ENCODE measurements around the gene TYW5. TPM values are rescaled to one million over a fixed set of nuclear protein-coding genes. Genes with fewer than 3 reads are reported as not detected.

Gene TYW5
- total RNA-seq, 4 donors from 2014 or later: 4.9 to 27.1 (median 11.4) TPM

- Histone ChIP-seq H3K36me3 (peaks cover 0 to 34% (median 12%) of the 10 kb centered on the region in 4 donors), H3K4me1 (peaks cover 0 to 3% (median 0%) of the 10 kb centered on the region in 4 donors), H3K27me3 (no peaks in the 10 kb centered on the region), H3K9me3 (no peaks in the 10 kb centered on the region), H3K4me3 (no peak overlapping the region), H3K27ac (no peak overlapping the region)
- no peak for TF ChIP-seq CTCF (IDR thresholded peaks at IDR 0.05)
- TF ChIP-seq EP300 (IDR thresholded peaks at IDR 0.05; ENCODE audit: low read depth): no peak
- no peak for TF ChIP-seq POLR2AphosphoS5 (IDR thresholded peaks at IDR 0.05)
- no peak for TF ChIP-seq POLR2A (IDR thresholded peaks at IDR 0.05)
- WGBS, 2 donors (ENCODE audit: low coverage in 1 of 2): 40 to 75% methylated on average over 2 of the region's 2 CpGs
- no peak for DNase-seq
- in situ Hi-C loops (cut with MboI; ENCODE audit: low pct_ligation_motif_present in 1 of 4, low pct_unique_long_range_greater_than_20kb in 1 of 4, low sequenced_read_pairs in 3 of 4) (no loop called here), intact Hi-C loops (cut with DNase I; ENCODE audit: low total_unique reads) (no loop called here)
Measured at GRCh38 chr2:199936554-199936953, 18.7 kb downstream of the TYW5 start.

GRCh38 chr2:199933466-199933865 lies 21.8 kb downstream of the TYW5 start:
- H3K9me3 ChIP-seq: no peaks in the 10 kb centered on the region
- in situ Hi-C loops (cut with MboI; ENCODE audit: low pct_ligation_motif_present in 1 of 4, low pct_unique_long_range_greater_than_20kb in 1 of 4, low sequenced_read_pairs in 3 of 4) (no loop called here), intact Hi-C loops (cut with DNase I; ENCODE audit: low total_unique reads) (no loop called here)
- no peak overlapping the region for H3K27ac ChIP-seq
- H3K27me3 ChIP-seq: no peaks in the 10 kb centered on the region
- H3K36me3 ChIP-seq: peaks cover 0 to 40% (median 8%) of the 10 kb centered on the region in 4 donors
- H3K4me3 ChIP-seq: no peak overlapping the region
- H3K4me1 ChIP-seq: no peaks in the 10 kb centered on the region
- TF ChIP-seq POLR2A (IDR thresholded peaks at IDR 0.05) (no peak), EP300 (IDR thresholded peaks at IDR 0.05; ENCODE audit: low read depth) (no peak), CTCF (IDR thresholded peaks at IDR 0.05) (no peak), POLR2AphosphoS5 (IDR thresholded peaks at IDR 0.05) (no peak)
- WGBS, 2 donors (ENCODE audit: low coverage in 1 of 2): 56 to 62% methylated on average over 3 of the region's 3 CpGs
- no peak for DNase-seq

- no peaks in the 10 kb centered on the region for H3K9me3 ChIP-seq
- WGBS, 2 donors (ENCODE audit: low coverage in 1 of 2): 71 to 91% methylated on average over 1 to 4 of the region's 4 CpGs
- no peak overlapping the region for H3K27ac ChIP-seq
- DNase-seq: no peak
- H3K36me3 ChIP-seq: peaks cover 0 to 38% (median 7%) of the 10 kb centered on the region in 4 donors
- TF ChIP-seq POLR2A (IDR thresholded peaks at IDR 0.05): no peak
- no peaks in the 10 kb centered on the region for H3K4me1 ChIP-seq
- in situ Hi-C loops (cut with MboI; ENCODE audit: low pct_ligation_motif_present in 1 of 4, low pct_unique_long_range_greater_than_20kb in 1 of 4, low sequenced_read_pairs in 3 of 4) (no loop called here), intact Hi-C loops (cut with DNase I; ENCODE audit: low total_unique reads) (no loop called here)
- H3K4me3 ChIP-seq: no peak overlapping the region
- no peaks in the 10 kb centered on the region for H3K27me3 ChIP-seq
Measured at GRCh38 chr2:199932312-199932855, 22.9 kb downstream of the TYW5 start.

GRCh38 chr2:199929262-199929661 lies 26.0 kb downstream of the TYW5 start:
- 73 to 76% methylated on average over 2 of the region's 2 CpGs for WGBS, 2 donors (ENCODE audit: low coverage in 1 of 2)
- in situ Hi-C loops (cut with MboI; ENCODE audit: low pct_ligation_motif_present in 1 of 4, low pct_unique_long_range_greater_than_20kb in 1 of 4, low sequenced_read_pairs in 3 of 4): no loop called here
- Histone ChIP-seq H3K27me3 (no peaks in the 10 kb centered on the region), H3K4me1 (no peaks in the 10 kb centered on the region), H3K9me3 (no peaks in the 10 kb centered on the region), H3K36me3 (peaks cover 0 to 35% (median 7%) of the 10 kb centered on the region in 4 donors), H3K27ac (no peak overlapping the region), H3K4me3 (no peak overlapping the region)
- intact Hi-C loops (cut with DNase I; ENCODE audit: low total_unique reads): no loop called here
- TF ChIP-seq EP300 (IDR thresholded peaks at IDR 0.05; ENCODE audit: low read depth) (no peak), POLR2AphosphoS5 (IDR thresholded peaks at IDR 0.05) (no peak), POLR2A (IDR thresholded peaks at IDR 0.05) (no peak), CTCF (IDR thresholded peaks at IDR 0.05) (no peak)
- no peak for DNase-seq

- in situ Hi-C loops (cut with MboI; ENCODE audit: low pct_ligation_motif_present in 1 of 4, low pct_unique_long_range_greater_than_20kb in 1 of 4, low sequenced_read_pairs in 3 of 4): no loop called here
- H3K9me3 ChIP-seq: no peaks in the 10 kb centered on the region
- peaks cover 0 to 35% (median 6%) of the 10 kb centered on the region in 4 donors for H3K36me3 ChIP-seq
Measured at GRCh38 chr2:199928626-199929025, 26.7 kb downstream of the TYW5 start.

More at GRCh38 chr2:199928626-199929025, 26.7 kb downstream of the TYW5 start:
- TF ChIP-seq POLR2A (IDR thresholded peaks at IDR 0.05) (no peak), POLR2AphosphoS5 (IDR thresholded peaks at IDR 0.05) (no peak), EP300 (IDR thresholded peaks at IDR 0.05; ENCODE audit: low read depth) (no peak)
- peaks cover 0 to 4% (median 0%) of the 10 kb centered on the region in 4 donors for H3K4me1 ChIP-seq
- intact Hi-C loops (cut with DNase I; ENCODE audit: low total_unique reads): no loop called here
- DNase-seq: no peak
- no peak overlapping the region for H3K4me3 ChIP-seq
- H3K27me3 ChIP-seq: no peaks in the 10 kb centered on the region
- H3K27ac ChIP-seq: no peak overlapping the region
